H1 (cell line): ENCODE data around the gene KRT72. TPM values are rescaled to one million over a fixed set of nuclear protein-coding genes. Genes with fewer than 3 reads are reported as not detected.

ENCODE experiments used
- BACH1 ChIP-seq: IDR thresholded peaks from 2 replicates; pipeline ENCODE4 v1.6.1; 2012; ENCODE audit warnings: low read length, improper control_type of control experiment
- MAFK ChIP-seq: IDR thresholded peaks from 2 replicates; pipeline ENCODE4 v1.6.1; 2012; ENCODE audit warnings: low read depth, mild to moderate bottlenecking, improper control_type of control experiment, low read length
- NANOG ChIP-seq: IDR thresholded peaks from 2 replicates; pipeline ENCODE4 v1.6.1; 2011; ENCODE audit warnings: low read length, low read depth, mild to moderate bottlenecking, inconsistent platforms; ENCODE audit not compliant: insufficient read depth, poor library complexity, severe bottlenecking
- TCF12 ChIP-seq: IDR thresholded peaks from 2 replicates; pipeline ENCODE4 v1.6.1; 2011; ENCODE audit warnings: low read depth, mild to moderate bottlenecking, low read length
- TEAD4 ChIP-seq: IDR thresholded peaks from 2 replicates; pipeline ENCODE4 v1.6.1; 2012; ENCODE audit warnings: low read depth, low read length, inconsistent platforms, mixed read lengths
- polyA plus RNA-seq, 7 experiments: library from polyadenylated mRNA; depleted of rRNA in 3 of 7; stranded (reverse) in 5 of 7; unstranded in 2 of 7; fragments of >200 nt in 5 of 7; fragments of 200-250 nt in 2 of 7; gene quantifications; 1 replicate in 5 of 7; 2 replicates in 1 of 7; 4 replicates in 1 of 7; pipeline versions ENCODE4 v1.2.1 to v1.2.3, GENCODE V29; 2011 to 2013; ENCODE audit warnings: missing spikeins in 2 of 7, mixed read lengths in 2 of 7
- total RNA-seq: library from RNA; stranded (reverse); fragmentation: NEBNext Ultra II Directional; extraction: Animal tissue kit (Norgen Biotek cat#: 25700); gene quantifications from 2 replicates; pipeline ENCODE4 v1.2.1, GENCODE V29; 2021
- TF ChIP-seq, protein P1 (sequence below), 3 experiments: IDR thresholded peaks; 1 replicate in 2 of 3; 2 replicates in 1 of 3; pipeline versions ENCODE4 v1.5.1 to v1.6.1; 2011; ENCODE audit warnings: low read length in 3 of 3, mild to moderate bottlenecking in 3 of 3, inconsistent platforms in 2 of 3, low read depth in 1 of 3, moderate library complexity in 1 of 3; ENCODE audit not compliant: insufficient read depth in 1 of 3; ENCODE audit errors: control extremely low read depth in 1 of 3

Gene KRT72
- total and polyA plus RNA-seq, 2 of the 8 experiments (the other 6 are each of a cell fraction or from before 2014, with no cell fraction given) = not detected

DNA sequence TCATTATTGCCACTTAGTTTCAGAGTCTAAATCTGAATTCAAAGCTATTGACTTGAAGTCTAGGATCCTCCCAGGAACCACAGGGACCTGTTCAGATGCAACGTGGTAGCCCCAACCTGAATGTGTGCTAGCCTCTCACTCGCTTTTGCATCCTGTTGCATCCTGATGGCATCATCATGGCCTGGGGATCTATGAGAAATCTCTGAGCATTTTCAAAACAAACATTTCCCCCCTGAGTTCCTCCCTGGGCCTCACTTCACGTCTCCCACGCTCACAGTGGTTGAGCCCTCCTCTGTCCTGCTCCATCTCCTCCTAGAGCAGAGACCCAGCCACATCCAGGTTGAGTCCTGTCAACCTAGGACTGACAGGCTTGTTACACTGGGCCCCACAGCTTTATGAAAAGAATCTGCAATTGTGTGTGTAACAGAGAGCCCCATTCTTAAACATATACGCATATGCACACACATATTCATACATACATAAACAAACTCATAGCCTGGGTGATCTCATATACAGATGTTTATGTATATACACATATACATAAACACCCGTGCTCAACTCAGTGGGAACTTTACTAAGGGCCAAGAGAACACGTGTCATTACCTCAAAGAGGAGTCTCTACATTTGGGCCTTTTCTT is 5.4 kb upstream of the KRT72 start (continued):
- TF ChIP-seq TEAD4 = no peak
- no peak for TF ChIP-seq NANOG
- TF ChIP-seq, protein P1, sequence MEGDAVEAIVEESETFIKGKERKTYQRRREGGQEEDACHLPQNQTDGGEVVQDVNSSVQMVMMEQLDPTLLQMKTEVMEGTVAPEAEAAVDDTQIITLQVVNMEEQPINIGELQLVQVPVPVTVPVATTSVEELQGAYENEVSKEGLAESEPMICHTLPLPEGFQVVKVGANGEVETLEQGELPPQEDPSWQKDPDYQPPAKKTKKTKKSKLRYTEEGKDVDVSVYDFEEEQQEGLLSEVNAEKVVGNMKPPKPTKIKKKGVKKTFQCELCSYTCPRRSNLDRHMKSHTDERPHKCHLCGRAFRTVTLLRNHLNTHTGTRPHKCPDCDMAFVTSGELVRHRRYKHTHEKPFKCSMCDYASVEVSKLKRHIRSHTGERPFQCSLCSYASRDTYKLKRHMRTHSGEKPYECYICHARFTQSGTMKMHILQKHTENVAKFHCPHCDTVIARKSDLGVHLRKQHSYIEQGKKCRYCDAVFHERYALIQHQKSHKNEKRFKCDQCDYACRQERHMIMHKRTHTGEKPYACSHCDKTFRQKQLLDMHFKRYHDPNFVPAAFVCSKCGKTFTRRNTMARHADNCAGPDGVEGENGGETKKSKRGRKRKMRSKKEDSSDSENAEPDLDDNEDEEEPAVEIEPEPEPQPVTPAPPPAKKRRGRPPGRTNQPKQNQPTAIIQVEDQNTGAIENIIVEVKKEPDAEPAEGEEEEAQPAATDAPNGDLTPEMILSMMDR (IDR thresholded peaks at IDR 0.05; ENCODE audit: control extremely low read depth in 1 of 3, insufficient read depth in 1 of 3, low read depth in 1 of 3, low read length in 3 of 3) = no peak
- TF ChIP-seq TCF12 = no peak
- no peak for TF ChIP-seq MAFK
- no peak for TF ChIP-seq BACH1
